OCI-LY7 (cell line): ENCODE results near the gene EMC7. TPM values are rescaled to one million over a fixed set of nuclear protein-coding genes. Genes with fewer than 3 reads are reported as not detected.

Source experiments
- BruUV-seq: library from RNA; stranded (reverse); fragments of 400-500 nt; replicated peaks from 2 replicates; lab custom pipeline; 2021; lab: Mats Ljungman, UMichigan
- CTCF ChIA-PET: fragments of 300-600 bp; sonication (Branson Sonifier 250); formaldehyde crosslinking; loops from one replicate; lab custom pipeline; 2022; ENCODE audit warnings: antibody characterized with exemption; ENCODE audit not compliant: unreplicated experiment; lab: Charles Lee
- POLR2A ChIA-PET: fragments of 300-600 bp; sonication (Branson Sonifier 250); formaldehyde crosslinking; loops from one replicate; lab custom pipeline; 2022; ENCODE audit warnings: antibody characterized with exemption; lab: Charles Lee
- DNase-seq: peaks from one replicate; pipeline ENCODE4 v3.0.0-alpha.2; 2015; ENCODE audit warnings: low spot score
- H2AFZ ChIP-seq: fragments of 200-600 bp; sonication (generic), shearing (Covaris generic); 2 replicates; pipeline ENCODE4 v1.6.1; 2014; ENCODE audit warnings: mild to moderate bottlenecking, antibody characterized with exemption, low read length, moderate library complexity
- H3K27ac ChIP-seq: fragments of 200-600 bp; sonication (generic); 2 replicates; pipeline ENCODE4 v1.5.1; 2014; ENCODE audit warnings: mixed run types, low read depth, mild to moderate bottlenecking, moderate library complexity, low read length, inconsistent platforms; ENCODE audit not compliant: poor library complexity, severe bottlenecking
- H3K36me3 ChIP-seq: fragments of 200-600 bp; sonication (generic); 2 replicates; pipeline ENCODE4 v1.6.1; 2014; ENCODE audit warnings: mild to moderate bottlenecking, antibody characterized with exemption, low read length, moderate library complexity, mixed read lengths; ENCODE audit not compliant: insufficient read depth
- H3K4me1 ChIP-seq: fragments of 200-600 bp; sonication (generic); 2 replicates; pipeline ENCODE4 v1.5.1; 2014; ENCODE audit warnings: mild to moderate bottlenecking, low read length; ENCODE audit not compliant: insufficient read depth, poor library complexity, severe bottlenecking
- H3K4me2 ChIP-seq: fragments of 200-600 bp; sonication (generic); 2 replicates; pipeline ENCODE4 v1.6.1; 2014; ENCODE audit warnings: mild to moderate bottlenecking, low read length
- H3K4me3 ChIP-seq: fragments of 200-600 bp; sonication (generic); 2 replicates; pipeline ENCODE4 v1.5.1; 2014; ENCODE audit warnings: mild to moderate bottlenecking, low read depth, low read length; ENCODE audit not compliant: poor library complexity, severe bottlenecking
- H3K79me2 ChIP-seq: fragments of 200-600 bp; sonication (generic); 2 replicates; pipeline ENCODE4 v1.6.1; 2016; ENCODE audit warnings: low read depth, mild to moderate bottlenecking, low read length, moderate library complexity, mixed read lengths; ENCODE audit not compliant: insufficient read depth
- H3K9me2 ChIP-seq: fragments of 200-600 bp; sonication (generic); 2 replicates; pipeline ENCODE4 v1.6.1; 2016; ENCODE audit warnings: mild to moderate bottlenecking, low read length, mixed read lengths; ENCODE audit not compliant: insufficient read depth
- H3K9me3 ChIP-seq: fragments of 200-600 bp; sonication (generic); 2 replicates; pipeline ENCODE4 v1.6.1; 2014; ENCODE audit warnings: mild to moderate bottlenecking, mixed run types, low read length, mixed read lengths
- H4K20me1 ChIP-seq: fragments of 200-600 bp; sonication (generic); 2 replicates; pipeline ENCODE4 v1.6.1; 2014; ENCODE audit warnings: mild to moderate bottlenecking, antibody characterized with exemption, low read length, moderate library complexity, mixed read lengths; ENCODE audit not compliant: insufficient read depth
- CTCF ChIP-seq: fragments of 200-600 bp; sonication (generic); conservative IDR thresholded peaks from 2 replicates; pipeline ENCODE4 v1.5.1; 2014; ENCODE audit warnings: mild to moderate bottlenecking, antibody characterized with exemption, low read length, moderate library complexity, mixed read lengths
- EZH2phosphoT487 ChIP-seq: fragments of 200-600 bp; sonication (generic); IDR thresholded peaks from 2 replicates; pipeline ENCODE4 v1.6.1; 2018; ENCODE audit warnings: low read depth, borderline replicate concordance, mild to moderate bottlenecking, mixed run types, antibody characterized with exemption, low read length, moderate library complexity, mixed read lengths
- intact Hi-C: fragments of 100-400 bp; cut with micrococcal nuclease; formaldehyde crosslinking; loops from one replicate; pipeline ENCODE4 v1.10.0; 2022; ENCODE audit not compliant: unreplicated experiment
- total RNA-seq, 2 experiments: library from RNA; depleted of rRNA in 1 of 2; stranded (reverse); fragments of >200 nt in 1 of 2; shearing (Covaris generic) in 1 of 2; gene quantifications; 2 replicates each; pipeline ENCODE4 v1.2.3, GENCODE V29; 2014 to 2022

Gene EMC7
- total RNA-seq, 2 experiments from 2014 or later = 14.7 to 41.4 TPM

GRCh38 chr15:34133511-34133910, 31.8 kb upstream of the EMC7 start:
- BruUV-seq = TSS peak; percentile 3
- Histone ChIP-seq H3K79me2 (no peaks in the 10 kb centered on the region), H3K4me1 (no peaks in the 10 kb centered on the region), H3K9me2 (no peaks in the 10 kb centered on the region), H4K20me1 (no peaks in the 10 kb centered on the region), H3K36me3 (no peaks in the 10 kb centered on the region), H2AFZ (no peak overlapping the region), H3K27ac (no peak overlapping the region), H3K4me2 (no peak overlapping the region), H3K9me3 (no peaks in the 10 kb centered on the region), H3K4me3 (no peak overlapping the region)
- TF ChIP-seq EZH2phosphoT487 (no peak), CTCF (no peak)
- ChIA-PET POLR2A (interaction anchor here (0.5 kb wide), 2 partner anchors 83 to 301 kb away, joined by 3 to 7 read pairs; no protein-coding TSS in a partner anchor), CTCF (no interaction called here)
- no peak for DNase-seq
- intact Hi-C loops = no loop called here

GRCh38 chr15:34132881-34133280, 31.2 kb upstream of the EMC7 start:
- no peak overlapping the region for H3K27ac ChIP-seq
- no peaks in the 10 kb centered on the region for H3K79me2 ChIP-seq
- H3K36me3 ChIP-seq = no peaks in the 10 kb centered on the region
- no TSS peak for BruUV-seq
- H4K20me1 ChIP-seq = no peaks in the 10 kb centered on the region
- no peak for TF ChIP-seq CTCF
- no peak for TF ChIP-seq EZH2phosphoT487
- intact Hi-C loops = no loop called here
- H3K4me1 ChIP-seq = no peaks in the 10 kb centered on the region
- H3K4me3 ChIP-seq = no peak overlapping the region
- H3K4me2 ChIP-seq = no peak overlapping the region
- no peak for DNase-seq
- ChIA-PET CTCF (no interaction called here), POLR2A (interaction anchor here (0.5 to 1.2 kb wide), 6 partner anchors 10 to 351 kb away, joined by 3 to 7 read pairs (median 3); no protein-coding TSS in a partner anchor)
- H3K9me2 ChIP-seq = no peaks in the 10 kb centered on the region
- H3K9me3 ChIP-seq = no peaks in the 10 kb centered on the region
- H2AFZ ChIP-seq = no peak overlapping the region

GRCh38 chr15:34128898-34129297, 27.2 kb upstream of the EMC7 start:
- no peak overlapping the region for H3K4me3 ChIP-seq
- H3K36me3 ChIP-seq = no peaks in the 10 kb centered on the region
- no peak overlapping the region for H3K27ac ChIP-seq
- POLR2A ChIA-PET = no interaction called here
- no peaks in the 10 kb centered on the region for H3K4me1 ChIP-seq
- TF ChIP-seq EZH2phosphoT487 (no peak), CTCF (no peak)
- DNase-seq = no peak
- no peaks in the 10 kb centered on the region for H4K20me1 ChIP-seq
- intact Hi-C loops = no loop called here
- H3K9me3 ChIP-seq = no peaks in the 10 kb centered on the region
- no peaks in the 10 kb centered on the region for H3K79me2 ChIP-seq
- BruUV-seq = TSS peak; percentile 7
- CTCF ChIA-PET = no interaction called here
- no peak overlapping the region for H3K4me2 ChIP-seq
- H2AFZ ChIP-seq = no peak overlapping the region
- no peaks in the 10 kb centered on the region for H3K9me2 ChIP-seq
